ENCODE measurements around the gene ZNF814.
A peak's percentile ranks its signal among the peaks of the same experiment; 100 is the strongest.
"Not testable (repeated sequence)": the region's sequence is repeated elsewhere in the genome, so short reads cannot be mapped to it uniquely, and the experiment has no call there.

Gene ZNF814

DNA sequence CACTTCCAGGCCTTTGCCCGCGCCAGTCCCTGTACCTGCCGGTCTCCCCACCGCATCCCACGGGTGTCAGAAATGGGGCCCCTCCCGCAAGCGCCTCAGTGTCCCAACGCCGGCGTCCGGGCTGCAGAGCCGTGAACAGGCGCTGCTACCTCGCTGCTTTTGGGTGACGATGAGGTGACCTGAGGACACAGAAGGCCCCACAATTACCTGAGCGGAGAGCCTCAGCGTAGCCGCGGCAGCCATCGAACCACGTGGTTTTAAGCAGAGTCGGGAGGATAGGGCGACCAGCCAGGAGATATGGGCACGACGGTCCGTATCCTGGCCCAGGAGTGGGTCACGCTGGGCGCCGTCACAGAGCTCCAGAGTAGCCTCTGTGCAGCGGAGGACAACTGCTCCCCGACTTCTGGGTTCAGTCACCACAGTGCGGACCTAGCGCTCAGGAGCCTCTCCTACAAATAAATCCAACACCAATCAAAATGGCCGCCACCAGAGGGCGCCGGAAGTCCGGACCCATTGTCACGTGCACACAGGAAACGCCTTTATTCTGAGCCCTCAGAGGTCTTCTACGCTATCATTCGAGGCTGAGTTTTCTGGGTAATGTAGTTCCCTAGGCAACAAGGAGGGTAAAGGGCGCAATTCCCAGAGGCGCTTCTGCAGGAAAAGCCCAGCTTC is at the start of gene ZNF814:
TSS of gene ZNF814 (minus strand) at position 478 of the 672 bp plus-strand sequence. CDS start at position 243, 235 bp downstream.
- no peak for DNase-seq

DNA sequence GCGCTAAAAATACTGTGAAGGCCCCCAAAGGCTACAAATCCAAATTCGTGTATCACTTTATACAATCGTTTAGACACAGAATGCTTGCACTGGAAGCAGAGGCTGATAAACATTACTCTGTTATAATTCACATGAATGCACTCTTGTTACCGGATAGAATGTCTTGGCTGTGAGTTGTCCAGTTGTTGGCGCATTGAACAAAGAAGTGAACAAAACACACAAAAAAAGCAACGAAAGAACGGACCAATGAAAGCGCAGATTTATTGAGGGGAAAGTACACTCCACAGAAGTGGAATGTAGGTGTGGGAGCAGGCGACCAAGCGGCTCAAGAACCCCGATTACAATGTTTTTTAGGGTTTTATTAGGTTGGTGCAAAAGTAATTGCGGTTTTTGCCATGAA is 46.9 kb upstream of the ZNF814 start:
- DNase-seq = no peak

DNA sequence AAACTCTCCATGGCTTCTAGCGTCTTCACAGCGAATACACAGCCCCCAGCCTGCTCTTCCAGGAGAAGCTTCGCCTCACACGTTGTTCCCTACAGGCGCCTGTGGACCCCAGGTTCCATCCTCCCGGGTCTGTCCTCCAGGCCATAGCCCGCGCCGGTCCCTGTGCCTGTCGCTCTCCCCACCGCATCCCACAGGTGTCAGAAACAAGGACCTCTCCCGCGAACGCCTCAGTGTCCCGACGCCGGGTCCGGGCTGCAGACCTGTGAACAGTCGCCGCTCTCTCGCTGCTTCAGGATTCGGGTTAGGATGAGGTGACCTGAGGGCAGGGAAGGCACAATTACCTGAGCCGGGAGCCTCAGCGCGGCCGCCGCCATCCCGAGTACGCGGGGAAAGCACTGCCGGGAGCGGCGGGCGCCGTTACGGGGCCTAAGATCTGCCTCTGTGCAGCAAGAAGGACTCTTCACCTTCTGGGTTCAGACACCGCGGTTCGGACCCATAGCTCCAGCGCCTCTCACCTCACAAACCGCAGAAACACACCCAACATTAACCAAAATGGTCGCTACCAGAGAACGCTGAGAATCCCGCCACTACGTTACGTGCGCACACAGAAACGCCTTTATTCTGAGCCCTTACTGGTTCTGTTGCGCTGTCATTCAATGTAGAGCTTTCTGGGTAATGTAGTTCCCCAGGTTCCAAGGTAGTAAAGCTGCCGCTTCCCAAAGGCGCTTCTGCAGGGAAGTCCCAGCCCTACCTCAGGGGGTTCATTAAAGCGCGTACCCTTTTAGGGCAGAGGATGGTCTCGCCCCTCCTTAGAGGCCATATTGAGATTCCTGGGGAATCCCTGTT is 46.2 kb upstream of the ZNF814 start, which contains the start of gene ZNF418:
TSS of gene ZNF418 (minus strand) at position 583 of the 846 bp plus-strand sequence. CDS start 1,580 bp downstream, outside the sequence.
- no peak for DNase-seq

DNA sequence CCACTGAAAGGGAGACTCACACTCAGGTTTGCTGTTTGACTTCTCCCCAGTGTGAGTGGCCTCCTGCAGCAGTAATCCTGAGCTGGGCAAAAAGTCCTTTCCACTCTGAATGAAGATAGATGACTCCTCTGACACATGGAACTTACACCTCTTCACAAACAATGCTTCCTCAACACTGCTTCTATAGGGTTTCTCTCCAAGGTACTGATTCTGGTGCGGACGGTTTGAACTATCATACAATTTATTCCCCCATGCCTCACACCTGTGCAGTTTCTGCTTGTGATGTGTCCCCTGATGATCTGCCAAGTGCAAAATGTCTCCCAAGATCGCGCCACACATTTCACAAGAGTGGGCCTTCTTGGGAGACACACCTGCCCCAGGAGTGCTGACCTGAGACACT is 38.8 kb upstream of the ZNF814 start:
- DNase-seq = no peak

DNA sequence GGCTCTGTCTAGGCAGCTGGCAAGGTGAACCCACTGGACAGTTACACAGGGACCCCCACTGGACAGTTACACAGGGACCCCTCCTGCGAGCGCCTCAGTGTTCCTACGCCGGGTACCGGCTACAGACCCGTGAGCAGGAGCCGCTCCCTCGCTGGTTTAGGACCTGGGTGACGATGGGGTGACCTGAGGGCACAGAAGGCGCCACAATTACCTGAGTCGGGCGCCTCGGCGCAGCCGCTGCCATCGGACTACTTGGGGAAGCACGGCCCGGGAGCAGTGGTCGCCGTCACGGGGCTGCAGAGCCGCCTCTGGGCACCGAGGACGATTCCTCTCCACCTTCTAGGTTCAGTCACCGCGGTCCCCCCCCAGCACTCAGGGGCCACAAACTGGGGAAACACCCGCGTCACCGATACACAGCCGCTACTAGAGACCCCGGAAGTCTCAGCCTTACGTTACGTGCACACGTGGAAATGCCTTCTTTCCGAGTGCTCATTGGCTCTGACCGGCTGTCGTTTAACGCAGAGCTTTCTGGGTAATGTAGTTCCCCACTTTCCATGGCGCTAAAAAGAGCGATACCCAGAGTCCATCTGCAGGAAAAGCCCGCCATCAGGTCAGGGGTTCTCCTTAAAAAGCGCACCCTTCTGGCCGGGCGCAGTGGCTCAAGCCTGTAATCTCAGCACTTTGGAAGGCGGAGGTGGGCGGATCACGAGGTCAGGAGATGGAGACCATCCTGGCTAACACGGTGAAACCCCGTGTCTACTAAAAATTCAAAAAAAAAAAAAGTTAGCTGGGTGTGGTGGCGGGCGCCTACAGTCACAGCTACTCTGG is 27.5 kb upstream of the ZNF814 start, which contains the start of gene ZNF417:
TSS of gene ZNF417 (minus strand) at position 425 of the 828 bp plus-strand sequence. CDS start at position 244, 181 bp downstream.
- DNase-seq = peak; percentile 49

DNA sequence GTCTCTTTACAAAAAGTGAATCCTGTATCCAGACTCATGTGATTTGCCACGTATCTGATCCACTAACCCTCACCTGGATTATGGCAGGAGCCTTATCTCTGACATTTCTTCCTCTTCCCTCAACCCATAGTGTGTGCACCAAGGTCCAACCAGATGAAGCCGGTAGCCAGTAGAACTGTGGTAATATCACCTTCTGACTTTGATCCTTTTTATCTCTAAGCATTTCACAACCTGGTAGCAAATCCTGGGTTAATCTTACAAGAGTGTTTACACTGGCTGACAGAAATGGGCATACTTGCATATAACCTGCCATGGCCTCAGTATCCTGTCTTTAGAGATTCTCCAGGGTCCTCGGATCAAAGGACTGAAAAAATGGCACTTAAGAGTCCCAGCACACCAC is 25.7 kb upstream of the ZNF814 start:
- no peak for DNase-seq

DNA sequence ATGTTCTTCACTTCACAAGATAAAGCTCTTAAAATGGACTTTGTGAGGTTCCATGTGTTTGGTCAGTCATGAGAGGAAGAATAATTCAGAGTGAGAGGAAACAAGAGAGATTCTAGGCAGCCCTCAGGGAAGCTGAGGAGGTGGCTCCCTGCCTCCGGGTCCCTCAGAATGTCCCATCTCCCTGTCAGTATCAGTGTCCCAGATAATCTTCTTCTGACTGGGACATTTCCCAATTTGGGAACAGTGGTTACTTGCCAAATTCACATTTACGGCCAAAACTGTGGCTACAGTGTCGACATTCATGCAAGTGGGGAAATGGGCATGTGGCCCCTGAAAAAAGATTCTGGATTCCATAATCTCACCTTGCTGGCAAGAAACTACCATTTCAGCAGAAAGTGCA is 18.6 kb upstream of the ZNF814 start:
- no peak for DNase-seq

DNA sequence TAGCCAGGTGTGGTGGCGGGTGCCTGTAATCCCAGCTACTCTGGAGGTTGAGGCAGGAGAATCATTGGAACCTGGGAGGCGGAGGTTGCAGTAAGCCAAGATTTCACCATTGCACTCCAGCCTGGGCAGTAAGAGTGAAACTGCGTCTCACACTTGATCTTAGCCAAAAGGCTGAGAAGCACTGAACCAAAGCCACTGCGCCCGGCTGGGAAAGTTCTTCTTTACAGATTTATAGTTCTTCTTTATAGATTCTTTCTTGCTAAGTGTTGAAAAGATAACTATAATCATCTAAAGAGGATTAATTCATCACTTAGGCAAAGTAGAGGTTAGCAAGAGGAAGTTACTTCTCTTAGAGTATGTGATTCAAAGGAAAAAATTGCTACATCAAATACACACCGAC is 16.4 kb upstream of the ZNF814 start:
- no peak for DNase-seq

DNA sequence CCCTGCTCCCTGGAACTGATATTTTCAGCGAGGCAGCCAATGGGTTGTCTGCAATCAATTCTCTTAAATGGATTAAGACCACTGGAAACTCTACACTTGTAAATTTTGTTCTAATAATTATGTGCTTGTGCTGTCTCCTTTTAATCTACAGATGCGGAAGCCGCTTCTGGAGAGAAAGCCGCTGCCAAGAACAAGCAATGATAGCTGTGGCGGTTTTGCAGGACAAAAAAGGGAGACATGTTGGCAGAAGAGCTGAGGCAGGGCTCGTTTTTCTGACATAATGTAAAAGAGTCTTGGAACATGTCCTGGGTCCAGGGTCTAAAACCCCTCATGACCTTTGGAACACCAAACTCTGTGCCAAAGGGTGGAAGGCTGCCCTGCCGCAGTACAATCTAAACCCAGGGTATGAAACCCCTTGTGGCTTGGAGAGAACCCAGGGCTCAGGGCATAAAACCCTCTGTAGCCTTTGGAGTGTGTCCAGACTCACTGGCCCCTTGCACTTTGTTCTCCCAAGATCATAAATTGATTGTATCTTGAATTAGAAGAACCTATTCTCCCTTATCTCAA is 14.9 kb upstream of the ZNF814 start:
- DNase-seq = no peak

DNA sequence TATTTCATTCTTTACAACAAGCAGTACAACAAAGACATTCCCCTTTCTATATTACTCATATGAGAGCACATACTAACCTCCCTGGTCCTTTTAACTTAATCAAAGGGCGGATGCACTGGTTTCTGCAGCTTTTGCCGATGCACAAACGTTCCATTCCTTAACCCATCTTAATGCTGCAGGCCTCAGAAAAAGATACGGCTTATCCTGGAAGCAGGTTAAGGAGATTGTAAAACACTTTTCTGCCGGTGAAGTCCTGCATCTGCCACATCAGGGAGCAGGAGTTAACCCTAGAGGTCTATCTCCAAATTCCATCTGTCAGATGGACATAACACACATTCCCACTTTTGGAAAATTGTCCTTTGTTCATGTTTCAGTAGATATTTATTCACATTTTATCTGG is 11.5 kb upstream of the ZNF814 start:
- DNase-seq = no peak

DNA sequence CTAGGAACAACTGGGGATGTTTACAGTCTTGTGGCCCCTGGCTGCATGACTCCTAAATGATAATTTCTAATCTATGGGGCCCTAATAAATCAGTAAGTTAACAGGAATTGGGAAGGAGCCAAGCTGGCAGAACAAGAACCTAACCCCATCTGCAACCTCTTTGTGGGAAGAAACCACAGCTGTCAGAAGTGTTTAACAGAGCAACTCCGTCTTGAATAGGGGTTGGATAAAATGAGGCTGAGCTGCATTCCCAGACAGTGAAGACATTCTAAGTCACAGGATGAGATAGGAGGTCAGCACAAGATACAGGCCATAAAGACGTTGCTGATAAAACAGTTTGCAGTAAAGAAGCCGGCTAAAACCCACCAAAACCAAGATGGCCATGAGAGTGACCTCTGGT is 1.9 kb upstream of the ZNF814 start:
- not testable (repeated sequence) for DNase-seq

DNA sequence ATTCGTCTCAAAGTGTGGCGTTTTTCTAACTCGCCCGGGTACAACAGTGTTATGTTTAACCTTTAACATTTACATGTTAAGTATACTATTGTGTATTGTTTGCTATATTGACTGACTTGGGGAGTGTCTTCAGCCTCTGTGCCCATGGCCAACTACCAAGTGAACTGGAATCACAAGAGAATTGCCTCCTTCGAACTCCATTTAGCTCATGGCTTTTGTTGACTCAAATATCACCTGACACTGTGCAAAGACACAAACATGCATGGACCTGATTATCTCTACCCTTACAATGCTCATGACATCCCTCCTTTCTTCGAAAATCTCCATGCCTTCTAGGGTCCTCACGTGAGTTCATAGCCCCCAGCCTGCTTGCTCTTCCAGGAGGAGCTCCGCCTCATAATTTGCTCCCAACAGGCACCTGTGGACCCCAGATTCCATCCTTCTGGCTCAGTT is 704 bp downstream of the ZNF814 start:
- DNase-seq = no peak

DNA sequence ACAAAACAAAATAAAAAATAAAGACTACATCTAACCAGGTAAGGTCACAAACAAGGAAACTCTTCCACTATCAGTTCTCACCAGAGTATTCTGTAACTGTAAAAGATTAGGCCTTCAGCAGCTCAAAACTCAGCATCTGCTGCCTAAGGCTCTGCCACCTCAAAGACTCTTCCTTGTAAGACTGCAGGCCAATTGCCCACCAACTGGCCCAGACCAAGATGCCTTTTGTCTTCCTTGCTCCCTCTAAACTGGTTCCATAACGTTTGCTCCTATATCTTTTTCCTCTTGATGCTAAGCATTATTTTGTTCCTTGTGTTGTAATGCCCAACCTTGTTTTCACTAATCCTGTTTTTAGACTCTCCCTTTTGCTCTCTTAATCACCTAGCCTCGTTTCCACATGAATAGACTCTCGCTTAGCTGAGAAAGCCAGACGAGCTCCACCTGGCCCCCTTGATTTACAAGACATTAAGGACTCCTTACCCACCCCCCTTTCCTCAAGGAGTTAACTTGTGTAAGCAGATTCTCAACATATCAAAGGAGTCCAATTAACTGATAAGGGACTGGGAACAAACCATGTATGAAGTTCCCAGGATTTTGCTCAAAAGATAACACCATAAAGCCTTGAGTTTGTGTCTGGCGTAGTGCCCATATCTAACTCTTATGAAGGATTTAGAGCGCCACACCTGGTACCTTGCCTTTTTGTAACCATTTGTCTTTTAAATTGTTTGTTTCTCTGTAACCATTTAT is 1.5 kb downstream of the ZNF814 start:
- DNase-seq = no peak

DNA sequence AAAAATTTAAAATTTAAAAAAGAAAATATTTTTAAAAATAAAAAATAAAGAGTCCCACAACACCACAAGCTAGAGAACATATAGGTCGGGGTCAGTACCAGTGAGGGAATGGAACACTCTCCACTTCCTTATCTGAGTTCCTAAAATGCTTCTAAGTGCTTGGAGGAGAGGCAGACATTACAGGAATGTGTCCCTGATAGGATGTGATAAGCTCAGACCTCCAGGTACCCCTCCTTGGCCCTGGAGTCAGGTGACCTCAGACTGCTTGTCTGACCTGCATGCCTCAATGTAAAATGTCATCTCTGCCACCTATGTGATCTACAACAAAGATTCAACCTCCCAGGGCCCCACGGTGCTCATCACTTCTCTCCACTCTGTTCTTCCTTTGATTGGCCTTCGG is 2.8 kb downstream of the ZNF814 start:
- no peak for DNase-seq

DNA sequence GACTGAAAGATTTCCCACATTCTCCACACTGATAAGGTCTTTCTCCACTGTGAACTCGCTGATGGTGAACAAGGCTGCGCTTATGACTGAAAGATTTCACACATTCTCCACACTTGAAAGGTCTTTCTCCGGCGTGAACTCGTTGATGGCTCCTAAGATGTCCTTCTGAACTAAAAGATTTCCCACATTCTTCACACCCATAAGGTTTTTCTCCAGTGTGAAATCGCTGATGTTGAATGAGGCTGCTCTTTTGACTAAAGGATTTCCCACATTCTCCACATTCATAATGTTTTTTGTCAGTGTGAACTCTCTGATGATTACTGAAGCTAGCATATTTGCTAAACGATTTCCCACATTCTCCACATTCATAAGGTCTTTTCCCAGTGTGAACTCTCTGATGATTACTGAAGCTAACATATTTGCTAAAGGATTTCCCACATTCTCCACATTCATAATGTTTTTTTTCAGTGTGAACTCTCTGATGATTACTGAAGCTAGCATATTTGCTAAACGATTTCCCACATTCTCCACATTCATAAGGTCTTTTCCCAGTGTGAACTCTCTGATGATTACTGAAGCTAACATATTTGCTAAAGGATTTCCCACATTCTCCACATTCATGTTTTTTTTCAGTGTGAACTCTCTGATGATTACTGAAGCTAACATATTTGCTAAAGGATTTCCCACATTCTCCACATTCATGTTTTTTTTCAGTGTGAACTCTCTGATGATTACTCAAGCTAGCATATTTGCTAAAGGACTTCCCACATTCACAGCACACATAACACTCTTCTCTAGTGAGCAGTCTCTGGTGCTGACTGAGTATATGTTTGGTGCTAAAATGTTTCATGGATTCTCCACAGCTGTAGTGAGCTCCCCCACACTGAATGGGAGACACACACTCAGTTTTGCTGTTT is 14.7 kb downstream of the ZNF814 start:
- not testable (repeated sequence) for DNase-seq

DNA sequence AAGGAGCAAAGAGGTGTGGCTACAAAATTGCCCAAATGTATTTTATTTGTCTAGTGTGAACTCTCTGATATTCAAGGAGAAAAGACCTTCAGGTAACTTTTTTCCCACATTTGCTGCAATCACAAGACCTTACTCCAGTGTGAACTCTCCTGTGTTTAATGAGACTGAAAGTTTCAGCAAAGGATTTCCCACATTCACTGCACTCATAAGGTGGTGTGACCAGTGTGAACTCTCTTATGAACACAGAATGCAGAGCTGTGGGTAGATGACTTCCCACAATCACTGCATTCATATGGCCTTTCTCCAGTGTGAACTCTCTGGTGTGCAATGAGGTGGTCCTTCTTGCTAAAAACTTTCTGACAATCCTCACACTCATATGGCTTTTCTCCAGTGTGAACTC is 16.4 kb downstream of the ZNF814 start:
- DNase-seq = no peak

DNA sequence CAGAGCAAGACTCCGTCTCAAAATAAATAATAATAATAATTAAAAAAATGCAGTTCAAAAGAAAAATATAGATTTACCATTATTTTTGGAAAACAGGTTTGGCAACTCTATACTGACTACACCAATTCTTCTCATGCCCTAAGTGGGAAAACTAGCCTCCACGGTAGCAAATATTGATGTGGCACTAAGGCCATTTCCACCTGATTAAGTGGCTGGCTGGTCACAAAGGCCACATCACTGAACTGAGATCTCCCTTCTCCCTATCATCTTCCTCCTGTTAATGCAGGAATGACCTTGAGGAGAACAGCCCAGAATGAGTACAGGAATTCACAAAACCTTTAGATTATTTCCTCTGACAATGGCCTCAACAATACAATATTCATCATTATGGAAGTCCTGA is 18.6 kb downstream of the ZNF814 start:
- DNase-seq = no peak

DNA sequence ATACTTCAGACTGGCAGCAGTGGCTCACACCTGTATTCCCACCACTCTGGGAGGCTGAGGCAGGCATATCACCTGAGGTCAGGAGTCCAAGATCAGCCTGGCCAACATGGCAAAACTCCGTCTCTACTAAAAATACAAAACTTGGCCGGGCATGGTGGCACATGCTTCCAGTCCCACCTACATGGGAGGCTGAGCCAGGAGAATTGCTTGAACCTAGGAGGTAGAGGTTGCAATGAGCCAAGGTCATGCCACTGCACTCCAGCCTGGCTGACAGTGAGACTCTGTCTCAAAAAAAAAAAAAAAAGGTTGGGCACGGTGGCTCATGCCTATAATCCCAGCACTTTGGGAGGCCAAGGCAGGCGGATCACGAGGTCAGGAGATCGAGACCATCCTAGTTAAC is 19.2 kb downstream of the ZNF814 start:
- not testable (repeated sequence) for DNase-seq

DNA sequence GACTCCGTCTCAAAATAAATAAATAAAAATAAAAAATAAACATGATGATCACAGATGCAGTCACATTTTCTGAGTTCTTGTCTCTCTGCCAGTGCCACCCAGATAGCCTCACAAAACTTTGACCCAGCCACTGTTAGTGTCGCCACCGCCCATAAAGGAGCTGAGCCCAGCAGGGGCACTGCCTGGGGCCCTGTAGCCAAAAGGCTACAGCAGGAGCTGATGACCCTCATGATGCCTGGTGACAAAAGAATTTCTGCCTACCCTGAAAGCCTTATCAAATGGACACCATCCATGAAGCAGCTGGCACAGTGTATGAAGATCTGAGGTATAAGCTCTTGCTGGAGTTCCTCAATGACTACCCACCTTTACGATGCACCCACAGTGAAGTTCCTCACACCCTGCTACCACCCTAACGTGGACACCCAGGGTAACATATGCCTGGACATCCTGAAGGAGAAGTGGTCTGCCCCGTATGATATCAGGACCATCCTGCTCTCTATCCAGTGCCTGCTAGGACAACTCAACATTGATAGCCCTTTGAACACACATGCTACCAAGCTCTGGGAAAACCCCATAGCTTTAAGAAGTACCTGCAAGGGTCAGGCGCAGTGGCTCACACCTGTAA is 20.9 kb downstream of the ZNF814 start:
- no peak for DNase-seq

DNA sequence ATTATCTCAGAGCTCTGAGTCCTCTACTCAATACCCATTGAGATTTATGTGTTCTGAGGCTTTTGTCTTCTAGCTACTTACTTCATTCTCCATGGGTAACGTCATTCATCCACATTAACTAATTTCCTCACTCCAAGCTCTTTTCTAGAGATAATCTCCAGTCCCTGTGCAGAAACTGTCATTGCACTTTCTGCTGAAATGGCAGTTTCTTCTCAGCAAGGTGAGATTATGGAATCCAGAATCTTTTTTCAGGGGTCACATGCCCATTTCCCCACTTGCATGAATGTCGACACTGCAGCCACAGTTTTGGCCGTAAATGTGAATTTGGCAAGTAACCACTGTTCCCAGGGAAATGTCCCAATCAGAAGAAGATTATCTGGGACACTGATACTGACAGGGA is 26.5 kb downstream of the ZNF814 start:
- DNase-seq = not testable (repeated sequence)

All from GOT3 (cell line).